ENCODE results near the gene NCKAP5. TPM values are rescaled to one million over a fixed set of nuclear protein-coding genes. Genes with fewer than 3 reads are reported as not detected.

The NCKAP5 gene
- polyA plus RNA-seq, 1 experiment, result 2.1 TPM

DNA sequence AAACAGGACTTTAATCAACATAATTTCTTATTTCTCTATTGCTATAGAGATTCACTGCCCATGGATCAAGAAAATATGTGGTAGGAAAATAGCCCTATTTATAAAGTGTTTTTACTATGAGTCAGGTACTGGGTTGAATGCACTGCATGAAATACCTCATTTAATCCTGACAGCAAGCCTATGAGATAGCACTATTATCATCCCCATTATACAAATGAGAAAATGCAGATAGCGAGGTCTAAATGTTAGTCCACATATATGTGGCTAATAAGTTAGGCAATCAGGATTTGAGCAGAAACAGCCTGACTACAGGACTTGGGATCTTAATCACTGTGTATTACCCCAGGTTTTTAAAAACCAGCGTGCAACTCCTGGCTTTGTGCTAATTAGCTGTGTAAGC is 889.8 kb downstream of the NCKAP5 start:
- no peaks in the 10 kb centered on the region for H3K36me3 ChIP-seq (ENCODE audit: control insufficient read depth, insufficient read depth, low read length)
- no peak overlapping the region for H3K4me3 ChIP-seq (ENCODE audit: low read depth, low read length)
- DNase-seq (ENCODE audit: low read depth), result no peak
- H3K27me3 ChIP-seq (ENCODE audit: control insufficient read depth, insufficient read depth, low read length), result no peaks in the 10 kb centered on the region
- CTCF ChIA-PET, result no interaction called here
- POLR2A ChIA-PET, result no interaction called here
- TF ChIP-seq, protein P1, sequence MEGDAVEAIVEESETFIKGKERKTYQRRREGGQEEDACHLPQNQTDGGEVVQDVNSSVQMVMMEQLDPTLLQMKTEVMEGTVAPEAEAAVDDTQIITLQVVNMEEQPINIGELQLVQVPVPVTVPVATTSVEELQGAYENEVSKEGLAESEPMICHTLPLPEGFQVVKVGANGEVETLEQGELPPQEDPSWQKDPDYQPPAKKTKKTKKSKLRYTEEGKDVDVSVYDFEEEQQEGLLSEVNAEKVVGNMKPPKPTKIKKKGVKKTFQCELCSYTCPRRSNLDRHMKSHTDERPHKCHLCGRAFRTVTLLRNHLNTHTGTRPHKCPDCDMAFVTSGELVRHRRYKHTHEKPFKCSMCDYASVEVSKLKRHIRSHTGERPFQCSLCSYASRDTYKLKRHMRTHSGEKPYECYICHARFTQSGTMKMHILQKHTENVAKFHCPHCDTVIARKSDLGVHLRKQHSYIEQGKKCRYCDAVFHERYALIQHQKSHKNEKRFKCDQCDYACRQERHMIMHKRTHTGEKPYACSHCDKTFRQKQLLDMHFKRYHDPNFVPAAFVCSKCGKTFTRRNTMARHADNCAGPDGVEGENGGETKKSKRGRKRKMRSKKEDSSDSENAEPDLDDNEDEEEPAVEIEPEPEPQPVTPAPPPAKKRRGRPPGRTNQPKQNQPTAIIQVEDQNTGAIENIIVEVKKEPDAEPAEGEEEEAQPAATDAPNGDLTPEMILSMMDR (IDR thresholded peaks at IDR 0.05; ENCODE audit: insufficient read depth, low read depth, low read length), result no peak

DNA sequence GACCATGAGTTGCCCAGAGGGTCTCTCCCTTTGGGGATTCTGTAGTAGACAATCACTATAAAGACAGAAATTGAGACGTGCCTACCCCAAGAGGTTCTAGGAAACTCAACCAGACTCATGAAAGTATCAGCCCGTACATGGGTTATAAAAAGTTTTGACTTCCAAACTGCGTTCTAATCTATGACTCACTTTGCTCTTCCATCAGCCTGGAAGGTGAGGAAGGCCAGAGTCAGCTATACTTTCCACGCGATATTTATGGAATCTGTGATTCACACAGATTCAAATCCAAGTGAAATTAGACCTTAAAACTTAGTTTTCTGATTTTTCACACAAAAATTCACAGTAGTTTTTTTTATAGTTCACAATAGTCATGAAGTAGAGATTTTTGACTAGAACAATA is 890.6 kb downstream of the NCKAP5 start:
- no peak for DNase-seq (ENCODE audit: low read depth)
- CTCF ChIA-PET, result interaction anchor here (0.7 to 1.3 kb wide), 2 partner anchors 18 to 221 kb away, joined by 3 read pairs; no protein-coding TSS in a partner anchor
- no peaks in the 10 kb centered on the region for H3K27me3 ChIP-seq (ENCODE audit: control insufficient read depth, insufficient read depth, low read length)
- H3K4me3 ChIP-seq (ENCODE audit: low read depth, low read length), result no peak overlapping the region
- TF ChIP-seq, protein P1 (IDR thresholded peaks at IDR 0.05; ENCODE audit: insufficient read depth, low read depth, low read length), result no peak
- no peaks in the 10 kb centered on the region for H3K36me3 ChIP-seq (ENCODE audit: control insufficient read depth, insufficient read depth, low read length)
- POLR2A ChIA-PET, result no interaction called here

DNA sequence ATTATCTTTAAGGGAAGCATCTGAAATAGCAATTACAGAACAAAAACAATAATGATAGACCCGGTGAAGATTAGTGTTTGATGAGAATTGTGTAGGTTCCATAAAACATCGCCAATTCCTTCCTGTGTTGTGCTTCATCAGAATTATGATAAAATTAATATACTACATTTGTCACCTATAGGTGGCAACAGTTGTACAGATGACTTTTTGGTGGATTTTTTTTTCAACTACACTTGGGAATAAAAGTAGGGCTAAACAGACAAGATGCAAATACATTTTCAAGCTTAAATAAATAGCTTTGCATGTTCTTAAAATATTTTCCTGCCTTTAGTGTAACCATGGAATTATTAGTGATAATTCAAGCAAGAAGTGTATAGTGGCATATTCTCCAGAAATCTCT is 891.3 kb downstream of the NCKAP5 start:
- TF ChIP-seq, protein P1 (IDR thresholded peaks at IDR 0.05; ENCODE audit: insufficient read depth, low read depth, low read length), result no peak
- H3K36me3 ChIP-seq (ENCODE audit: control insufficient read depth, insufficient read depth, low read length), result no peaks in the 10 kb centered on the region
- ChIA-PET CTCF (interaction anchor here (1.0 to 1.3 kb wide), 2 partner anchors 17 to 19 kb away, joined by 3 to 4 read pairs; no protein-coding TSS in a partner anchor), POLR2A (no interaction called here)
- H3K4me3 ChIP-seq (ENCODE audit: low read depth, low read length), result no peak overlapping the region
- no peaks in the 10 kb centered on the region for H3K27me3 ChIP-seq (ENCODE audit: control insufficient read depth, insufficient read depth, low read length)
- DNase-seq (ENCODE audit: low read depth), result no peak

DNA sequence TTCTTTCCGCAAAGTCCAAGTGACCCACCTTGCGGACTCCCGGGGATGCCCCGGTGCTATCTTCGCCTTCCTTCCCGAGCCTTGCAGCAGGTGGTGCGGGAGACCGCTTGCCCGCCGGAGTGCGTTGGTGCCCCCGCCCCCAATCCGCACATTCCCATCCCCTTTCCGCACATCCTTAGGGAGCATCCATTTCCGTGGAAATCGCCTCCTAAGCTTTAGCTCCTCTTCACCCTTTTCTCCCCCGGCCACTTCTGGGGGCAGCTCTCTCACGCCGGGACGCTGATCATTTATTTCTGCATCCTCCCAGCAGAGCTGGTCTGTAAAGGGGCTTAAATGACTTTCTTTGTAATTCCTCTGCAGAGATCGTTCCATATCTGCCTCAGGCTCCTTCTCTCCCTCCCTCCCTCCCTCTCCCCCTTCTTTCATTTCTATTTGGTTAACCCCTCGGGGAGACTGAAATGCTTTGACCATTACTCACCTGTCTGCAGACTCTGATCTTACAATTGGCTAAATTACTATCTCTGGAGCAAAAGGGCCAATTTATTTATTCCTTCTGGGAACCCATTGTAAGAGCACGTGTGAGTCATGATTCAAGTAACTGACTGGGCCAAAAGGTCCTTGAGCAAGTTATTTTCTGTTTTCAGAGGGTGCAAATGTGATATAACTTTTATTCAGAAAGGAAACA is 897.0 kb downstream of the NCKAP5 start:
- no peaks in the 10 kb centered on the region for H3K36me3 ChIP-seq (ENCODE audit: control insufficient read depth, insufficient read depth, low read length)
- ChIA-PET CTCF (no interaction called here), POLR2A (no interaction called here)
- H3K4me3 ChIP-seq (ENCODE audit: low read depth, low read length), result peak overlapping the region; percentile 43; the same call in 1 of the 2 replicates
- peak; percentile 57 for DNase-seq (ENCODE audit: low read depth)
- peaks cover 8% of the 10 kb centered on the region for H3K27me3 ChIP-seq (ENCODE audit: control insufficient read depth, insufficient read depth, low read length)
- TF ChIP-seq, protein P1 (IDR thresholded peaks at IDR 0.05; ENCODE audit: insufficient read depth, low read depth, low read length), result no peak

DNA sequence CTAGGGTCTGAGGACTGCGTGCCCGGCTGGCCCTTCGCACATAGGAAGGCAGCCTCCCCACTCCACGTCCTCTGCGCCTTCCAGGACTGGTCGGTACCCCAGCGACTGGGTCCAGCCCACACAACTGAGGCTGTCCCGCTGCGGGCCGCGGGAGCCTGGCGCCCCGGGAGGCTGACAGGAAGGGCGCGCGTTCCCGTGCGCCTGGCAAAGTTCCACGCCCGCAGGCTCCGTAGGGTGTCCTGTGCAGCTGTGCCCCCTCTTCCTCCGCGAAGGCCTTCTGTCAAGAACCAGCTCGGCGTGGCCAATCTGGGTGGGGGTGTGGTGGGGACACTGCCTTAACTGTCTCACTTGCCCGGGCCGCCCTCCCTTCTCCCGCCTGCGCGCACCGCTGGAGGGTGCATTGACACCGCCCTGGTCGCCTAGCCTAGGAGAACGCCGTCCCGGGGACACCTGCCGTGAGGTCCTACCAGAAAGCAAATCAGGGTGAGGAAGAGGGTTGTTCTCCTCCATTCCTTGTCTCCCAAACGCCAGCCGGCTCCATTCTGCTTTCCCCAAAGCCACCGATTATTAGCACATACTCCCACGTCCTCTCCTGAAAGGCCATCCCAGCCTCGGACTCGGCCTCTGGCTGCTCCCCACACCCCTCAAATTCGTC is 897.6 kb downstream of the NCKAP5 start:
- H3K27me3 ChIP-seq (ENCODE audit: control insufficient read depth, insufficient read depth, low read length), result peaks cover 8% of the 10 kb centered on the region
- CTCF ChIA-PET, result no interaction called here
- TF ChIP-seq, protein P1 (IDR thresholded peaks at IDR 0.05; ENCODE audit: insufficient read depth, low read depth, low read length), result 0 out of 2 replicates have a peak, but pooled peaks have one; percentile 7

More for the DNA sequence above, 897.6 kb downstream of the NCKAP5 start:
- no peaks in the 10 kb centered on the region for H3K36me3 ChIP-seq (ENCODE audit: control insufficient read depth, insufficient read depth, low read length)
- POLR2A ChIA-PET, result no interaction called here
- H3K4me3 ChIP-seq (ENCODE audit: low read depth, low read length), result peak overlapping the region; percentile 43
- no peak for DNase-seq (ENCODE audit: low read depth)
